ENCODE results near the gene TRIM33. TPM values are rescaled to one million over a fixed set of nuclear protein-coding genes. Genes with fewer than 3 reads are reported as not detected.

Gene TRIM33
- polyA plus RNA-seq, 2 of the 4 experiments (the other 2 are of a cell fraction) = 8.7 to 14.9 TPM

DNA sequence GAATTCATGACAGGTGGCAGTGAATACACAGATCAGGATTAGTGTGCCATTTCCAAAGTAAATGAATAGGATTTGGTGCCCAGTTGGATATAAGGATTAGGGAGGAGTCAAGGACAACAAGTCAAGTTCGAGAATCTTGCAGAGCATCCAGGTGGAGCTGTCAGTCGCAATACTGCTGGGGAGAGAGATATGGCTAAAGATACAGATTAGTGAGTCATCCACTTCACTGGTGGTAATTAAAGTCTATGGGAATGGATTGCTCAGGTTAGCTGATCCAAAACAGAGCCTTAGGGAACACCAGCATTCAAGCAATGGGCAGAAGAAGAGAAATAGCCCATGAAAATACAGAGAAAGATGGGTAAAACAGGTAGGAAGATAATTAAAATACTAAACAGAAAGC is 43.6 kb upstream of the TRIM33 start:
- 66% methylated on average over 2 of the region's 2 CpGs for WGBS (ENCODE audit: missing lambda C conversion rate)
- CTCF ChIA-PET = interaction anchor here (0.5 to 2.3 kb wide), 2 partner anchors 91 to 208 kb away, joined by 5 to 6 read pairs; no protein-coding TSS in a partner anchor

DNA sequence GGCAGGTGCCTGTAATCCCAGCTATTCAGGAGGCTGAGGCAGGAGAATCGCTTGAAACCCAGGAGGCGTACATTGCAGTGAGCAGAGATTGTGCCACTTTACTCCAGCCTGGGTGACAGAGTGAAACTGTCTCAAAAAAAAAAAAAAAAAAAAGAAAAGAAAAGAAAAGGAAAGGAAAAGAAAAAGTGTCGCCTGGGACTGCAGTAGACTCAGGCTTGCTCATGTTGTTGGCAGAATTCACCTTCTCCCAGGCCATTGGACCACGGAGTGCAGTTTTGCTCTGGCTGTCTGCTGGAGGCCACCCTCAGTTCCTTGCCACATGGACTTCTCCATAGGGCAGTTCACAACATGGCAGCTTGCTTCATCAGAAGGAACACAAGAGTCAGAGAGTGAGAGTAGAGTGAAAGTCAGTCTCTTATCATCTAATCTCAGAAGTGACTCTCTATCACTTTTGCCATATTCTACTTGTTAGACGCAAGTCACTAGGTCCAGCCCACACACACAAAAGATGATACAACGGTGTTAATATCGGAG is 41.2 kb upstream of the TRIM33 start:
- no peak for DNase-seq (ENCODE audit: low read depth in 1 of 2, low spot score in 1 of 2)
- FAIRE-seq = no peak
- no peak for ATAC-seq
- H3K4me1 ChIP-seq = no peaks in the 10 kb centered on the region
- H3K4me2 ChIP-seq = no peak overlapping the region
- H3K4me3 ChIP-seq = no peak overlapping the region
- no peak for TF ChIP-seq TFCP2L1 (CRISPR knock-in tag; IDR thresholded peaks at IDR 0.05)
- no peak for TF ChIP-seq RNF2 (IDR thresholded peaks at IDR 0.05; ENCODE audit: borderline replicate concordance, low read depth)
- TF ChIP-seq CBX8 (IDR thresholded peaks at IDR 0.05) = no peak
- no peak for TF ChIP-seq HOXB13 (CRISPR knock-in tag; IDR thresholded peaks at IDR 0.05; ENCODE audit: low read depth)
- TF ChIP-seq, protein P1, sequence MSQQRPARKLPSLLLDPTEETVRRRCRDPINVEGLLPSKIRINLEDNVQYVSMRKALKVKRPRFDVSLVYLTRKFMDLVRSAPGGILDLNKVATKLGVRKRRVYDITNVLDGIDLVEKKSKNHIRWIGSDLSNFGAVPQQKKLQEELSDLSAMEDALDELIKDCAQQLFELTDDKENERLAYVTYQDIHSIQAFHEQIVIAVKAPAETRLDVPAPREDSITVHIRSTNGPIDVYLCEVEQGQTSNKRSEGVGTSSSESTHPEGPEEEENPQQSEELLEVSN (IDR thresholded peaks at IDR 0.05; ENCODE audit: borderline replicate concordance, low read depth) = no peak
- TF ChIP-seq NR3C1 (IDR thresholded peaks at IDR 0.05) = no peak
- no peak for TF ChIP-seq MAZ (IDR thresholded peaks at IDR 0.05; ENCODE audit: borderline replicate concordance, low read depth, low read length)
- no peak for TF ChIP-seq PHF8 (IDR thresholded peaks at IDR 0.05; ENCODE audit: borderline replicate concordance, low read depth)
- TF ChIP-seq ESRRA (IDR thresholded peaks at IDR 0.05; ENCODE audit: borderline replicate concordance, low read length) = no peak
- TF ChIP-seq ZSCAN20 (CRISPR knock-in tag; IDR thresholded peaks at IDR 0.05) = no peak
- no peak overlapping the region for H3K27ac ChIP-seq
- ChIA-PET CTCF (no interaction called here), POLR2A (no interaction called here)
- no peaks in the 10 kb centered on the region for H3K9me3 ChIP-seq
- WGBS (ENCODE audit: missing lambda C conversion rate) = 77% methylated on average over 7 of the region's 7 CpGs

More for the DNA sequence above, 43.6 kb upstream of the TRIM33 start:
- no peak overlapping the region for H3K4me3 ChIP-seq
- H3K4me1 ChIP-seq = no peaks in the 10 kb centered on the region
- FAIRE-seq = no peak
- H3K4me2 ChIP-seq = no peak overlapping the region
- TF ChIP-seq, protein P2, sequence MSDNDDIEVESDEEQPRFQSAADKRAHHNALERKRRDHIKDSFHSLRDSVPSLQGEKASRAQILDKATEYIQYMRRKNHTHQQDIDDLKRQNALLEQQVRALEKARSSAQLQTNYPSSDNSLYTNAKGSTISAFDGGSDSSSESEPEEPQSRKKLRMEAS (IDR thresholded peaks at IDR 0.05) = no peak
- TF ChIP-seq EP300 (IDR thresholded peaks at IDR 0.05) (no peak), KDM1A (IDR thresholded peaks at IDR 0.05; ENCODE audit: low read depth) (no peak), CBX2 (IDR thresholded peaks at IDR 0.05; ENCODE audit: borderline replicate concordance, low read depth) (no peak), MAFK (IDR thresholded peaks at IDR 0.05; ENCODE audit: partially characterized antibody) (no peak), HOXB5 (CRISPR knock-in tag; IDR thresholded peaks at IDR 0.05) (no peak), NPAS2 (CRISPR knock-in tag; IDR thresholded peaks at IDR 0.05; ENCODE audit: borderline replicate concordance) (no peak), CHD2 (IDR thresholded peaks at IDR 0.05; ENCODE audit: low read length, partially characterized antibody) (no peak), HEYL (CRISPR knock-in tag; IDR thresholded peaks at IDR 0.05) (no peak), GATA3 (IDR thresholded peaks at IDR 0.05; ENCODE audit: borderline replicate concordance) (no peak)
- DNase-seq (ENCODE audit: low read depth in 1 of 2, low spot score in 1 of 2) = no peak
- POLR2A ChIA-PET = no interaction called here
- H3K27ac ChIP-seq = no peak overlapping the region
- no peaks in the 10 kb centered on the region for H3K9me3 ChIP-seq
- no peak for ATAC-seq

DNA sequence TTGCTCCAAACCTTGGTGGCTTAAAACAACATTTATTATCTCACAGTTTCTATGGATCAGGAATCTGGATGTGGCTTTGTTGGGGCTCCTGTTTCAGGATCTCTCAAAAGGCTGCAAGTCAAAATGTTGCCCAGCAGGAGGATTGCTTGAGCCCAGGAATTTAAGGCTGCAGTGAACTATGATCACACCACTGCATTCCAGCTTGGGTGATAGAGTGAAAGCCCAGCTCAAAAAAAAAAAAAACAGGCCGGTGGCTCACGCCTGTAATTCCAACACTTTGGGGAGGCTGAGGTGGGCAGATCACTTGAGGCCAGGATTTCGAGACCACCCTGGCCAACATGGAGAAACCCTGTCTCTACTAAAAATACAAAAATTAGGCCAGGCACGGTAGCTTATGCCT is 40.4 kb upstream of the TRIM33 start:
- Histone ChIP-seq H3K9me3 (no peaks in the 10 kb centered on the region), H3K4me1 (no peaks in the 10 kb centered on the region), H3K4me2 (no peak overlapping the region), H3K27ac (no peak overlapping the region), H3K4me3 (no peak overlapping the region)
- POLR2A ChIA-PET = no interaction called here
- DNase-seq (ENCODE audit: low read depth in 1 of 2, low spot score in 1 of 2) (no peak), FAIRE-seq (no peak), ATAC-seq (no peak)
- 70% methylated on average over 4 of the region's 4 CpGs for WGBS (ENCODE audit: missing lambda C conversion rate)
- CTCF ChIA-PET = interaction anchor here (0.6 kb wide), 1 partner anchor 172 kb away, joined by 3 read pairs; no protein-coding TSS in a partner anchor
- no peak for TF ChIP-seq JUN (IDR thresholded peaks at IDR 0.05)
- no peak for TF ChIP-seq EHMT2 (IDR thresholded peaks at IDR 0.05; ENCODE audit: low read depth)
- no peak for TF ChIP-seq ZNF302 (CRISPR knock-in tag; IDR thresholded peaks at IDR 0.05)
- no peak for TF ChIP-seq FOSB (CRISPR knock-in tag; IDR thresholded peaks at IDR 0.05)
- TF ChIP-seq, protein P3, sequence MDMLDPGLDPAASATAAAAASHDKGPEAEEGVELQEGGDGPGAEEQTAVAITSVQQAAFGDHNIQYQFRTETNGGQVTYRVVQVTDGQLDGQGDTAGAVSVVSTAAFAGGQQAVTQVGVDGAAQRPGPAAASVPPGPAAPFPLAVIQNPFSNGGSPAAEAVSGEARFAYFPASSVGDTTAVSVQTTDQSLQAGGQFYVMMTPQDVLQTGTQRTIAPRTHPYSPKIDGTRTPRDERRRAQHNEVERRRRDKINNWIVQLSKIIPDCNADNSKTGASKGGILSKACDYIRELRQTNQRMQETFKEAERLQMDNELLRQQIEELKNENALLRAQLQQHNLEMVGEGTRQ (IDR thresholded peaks at IDR 0.05) = no peak
- TF ChIP-seq TP53 (CRISPR knock-in tag; IDR thresholded peaks at IDR 0.05) = no peak
- TF ChIP-seq MAFK (IDR thresholded peaks at IDR 0.05; ENCODE audit: partially characterized antibody) = no peak
- no peak for TF ChIP-seq CBX2 (IDR thresholded peaks at IDR 0.05; ENCODE audit: borderline replicate concordance, low read depth)
- no peak for TF ChIP-seq HOXB5 (CRISPR knock-in tag; IDR thresholded peaks at IDR 0.05)
- no peak for TF ChIP-seq EHF (CRISPR knock-in tag; IDR thresholded peaks at IDR 0.05)
- TF ChIP-seq, protein P4, sequence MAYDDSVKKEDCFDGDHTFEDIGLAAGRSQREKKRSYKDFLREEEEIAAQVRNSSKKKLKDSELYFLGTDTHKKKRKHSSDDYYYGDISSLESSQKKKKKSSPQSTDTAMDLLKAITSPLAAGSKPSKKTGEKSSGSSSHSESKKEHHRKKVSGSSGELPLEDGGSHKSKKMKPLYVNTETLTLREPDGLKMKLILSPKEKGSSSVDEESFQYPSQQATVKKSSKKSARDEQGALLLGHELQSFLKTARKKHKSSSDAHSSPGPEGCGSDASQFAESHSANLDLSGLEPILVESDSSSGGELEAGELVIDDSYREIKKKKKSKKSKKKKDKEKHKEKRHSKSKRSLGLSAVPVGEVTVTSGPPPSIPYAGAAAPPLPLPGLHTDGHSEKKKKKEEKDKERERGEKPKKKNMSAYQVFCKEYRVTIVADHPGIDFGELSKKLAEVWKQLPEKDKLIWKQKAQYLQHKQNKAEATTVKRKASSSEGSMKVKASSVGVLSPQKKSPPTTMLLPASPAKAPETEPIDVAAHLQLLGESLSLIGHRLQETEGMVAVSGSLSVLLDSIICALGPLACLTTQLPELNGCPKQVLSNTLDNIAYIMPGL (CRISPR knock-in tag; IDR thresholded peaks at IDR 0.05; ENCODE audit: borderline replicate concordance) = no peak
- TF ChIP-seq, protein P5, sequence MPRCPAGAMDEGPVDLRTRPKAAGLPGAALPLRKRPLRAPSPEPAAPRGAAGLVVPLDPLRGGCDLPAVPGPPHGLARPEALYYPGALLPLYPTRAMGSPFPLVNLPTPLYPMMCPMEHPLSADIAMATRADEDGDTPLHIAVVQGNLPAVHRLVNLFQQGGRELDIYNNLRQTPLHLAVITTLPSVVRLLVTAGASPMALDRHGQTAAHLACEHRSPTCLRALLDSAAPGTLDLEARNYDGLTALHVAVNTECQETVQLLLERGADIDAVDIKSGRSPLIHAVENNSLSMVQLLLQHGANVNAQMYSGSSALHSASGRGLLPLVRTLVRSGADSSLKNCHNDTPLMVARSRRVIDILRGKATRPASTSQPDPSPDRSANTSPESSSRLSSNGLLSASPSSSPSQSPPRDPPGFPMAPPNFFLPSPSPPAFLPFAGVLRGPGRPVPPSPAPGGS (IDR thresholded peaks at IDR 0.05) = no peak
- no peak for TF ChIP-seq RARB (CRISPR knock-in tag; IDR thresholded peaks at IDR 0.05)
- TF ChIP-seq MYC (IDR thresholded peaks at IDR 0.05; ENCODE audit: borderline replicate concordance, low read length) = no peak
- no peak for TF ChIP-seq JUNB (IDR thresholded peaks at IDR 0.05)
- no peak for TF ChIP-seq GATA3 (IDR thresholded peaks at IDR 0.05; ENCODE audit: borderline replicate concordance)
